ENCODE results near the gene SIGLEC5. TPM values are rescaled to one million over a fixed set of nuclear protein-coding genes. Genes with fewer than 3 reads are reported as not detected.

Gene SIGLEC5
- total and polyA plus RNA-seq, 2 of the 8 experiments (the other 6 are each of a cell fraction or from before 2014, with no cell fraction given): not detected

- TF ChIP-seq RXRA (IDR thresholded peaks at IDR 0.05; ENCODE audit: insufficient read depth, low read depth, low read length) (no peak), MAFK (IDR thresholded peaks at IDR 0.05; ENCODE audit: low read depth, low read length) (no peak), CTBP2 (IDR thresholded peaks at IDR 0.05; ENCODE audit: borderline replicate concordance, insufficient read depth, insufficient read length, low read length) (no peak), KDM1A (IDR thresholded peaks at IDR 0.05; ENCODE audit: borderline replicate concordance, low read length) (no peak), TCF12 (IDR thresholded peaks at IDR 0.05; ENCODE audit: low read depth, low read length) (no peak), CEBPB (IDR thresholded peaks at IDR 0.05; ENCODE audit: low read depth, low read length) (no peak)
Observed at GRCh38 chr19:51626675-51627074, 3.5 kb downstream of the SIGLEC5 start (continued).
